HEK293 (cell line): Measurements from ENCODE around the gene ITGA2B.
"Not testable (repeated sequence)": the region's sequence is repeated elsewhere in the genome, so short reads cannot be mapped to it uniquely, and the experiment has no call there.

Source experiments
- CTCF ChIA-PET: fragments of 350-600 bp; formaldehyde crosslinking; extraction: SDS; loops from one replicate; lab custom pipeline; 2021; ENCODE audit warnings: antibody characterized with exemption; lab: Yijun Ruan, JAX
- POLR2A ChIA-PET: fragments of 300-600 bp; formaldehyde crosslinking; extraction: SDS; loops from one replicate; lab custom pipeline; 2020; ENCODE audit warnings: antibody characterized with exemption, inconsistent platforms; lab: Yijun Ruan, JAX
- H3K27ac ChIP-seq: fragments of 200-500 bp; sonication (Bioruptor generic); 2 replicates; pipeline ENCODE4 v1.5.1; 2014; ENCODE audit warnings: low read depth, low read length, control low read depth, inconsistent platforms; ENCODE audit errors: extremely low read depth
- H3K36me3 ChIP-seq, 2 experiments: fragments of 200-500 bp in 1 of 2; sonication (Bioruptor generic) in 1 of 2; 1 replicate in 1 of 2; 2 replicates in 1 of 2; pipeline ENCODE4 v1.5.1; 2014 to 2017; ENCODE audit warnings: inconsistent platforms in 2 of 2, low read length in 2 of 2; ENCODE audit not compliant: control insufficient read depth in 2 of 2, insufficient read depth in 1 of 2
- H3K4me1 ChIP-seq: fragments of 200-500 bp; sonication (Bioruptor generic); 2 replicates; pipeline ENCODE4 v1.5.1; 2014; ENCODE audit warnings: mild to moderate bottlenecking, low read length, inconsistent platforms; ENCODE audit not compliant: control insufficient read depth, insufficient read depth
- H3K4me3 ChIP-seq: 2 replicates; pipeline ENCODE4 v1.5.1; 2011; ENCODE audit warnings: low read depth, mild to moderate bottlenecking, control low read depth, low read length, moderate library complexity
- H3K9me3 ChIP-seq: fragments of 200-500 bp; sonication (Bioruptor generic); 2 replicates; pipeline ENCODE4 v1.5.1; 2014; ENCODE audit warnings: low read depth, low read length, inconsistent platforms; ENCODE audit not compliant: control insufficient read depth, insufficient read depth
- KLF7 ChIP-seq: fragments of 450-650 bp; formaldehyde crosslinking; IDR thresholded peaks from 2 replicates; pipeline ENCODE4 v1.5.1; 2016; ENCODE audit warnings: missing biosample characterization, missing genetic modification characterization, borderline replicate concordance
- REST ChIP-seq: fragments of 450-650 bp; formaldehyde crosslinking; IDR thresholded peaks from 2 replicates; pipeline ENCODE4 v1.5.1; 2016; ENCODE audit warnings: missing biosample characterization, missing genetic modification characterization
- ZBTB11 ChIP-seq: fragments of 450-650 bp; formaldehyde crosslinking; conservative IDR thresholded peaks from 2 replicates; pipeline ENCODE4 v1.5.1; 2016; ENCODE audit warnings: low read depth, missing biosample characterization, missing genetic modification characterization
- ZBTB21 ChIP-seq: fragments of 450-650 bp; formaldehyde crosslinking; IDR thresholded peaks from 2 replicates; pipeline ENCODE4 v1.5.1; 2017; ENCODE audit warnings: missing biosample characterization, missing genetic modification characterization
- ZFP3 ChIP-seq: fragments of 450-650 bp; formaldehyde crosslinking; IDR thresholded peaks from 2 replicates; pipeline ENCODE4 v1.5.1; 2016; ENCODE audit warnings: low read depth, missing biosample characterization, missing genetic modification characterization
- ZNF121 ChIP-seq: fragments of 450-650 bp; formaldehyde crosslinking; IDR thresholded peaks from 2 replicates; pipeline ENCODE4 v1.5.1; 2016; ENCODE audit warnings: missing biosample characterization, missing genetic modification characterization
- ZNF140 ChIP-seq: fragments of 450-650 bp; formaldehyde crosslinking; IDR thresholded peaks from 2 replicates; pipeline ENCODE4 v1.5.1; 2016; ENCODE audit warnings: missing biosample characterization, missing genetic modification characterization
- ZNF362 ChIP-seq: fragments of 450-650 bp; formaldehyde crosslinking; IDR thresholded peaks from 2 replicates; pipeline ENCODE4 v1.5.1; 2016; ENCODE audit warnings: missing biosample characterization, missing genetic modification characterization
- ZNF426 ChIP-seq: fragments of 450-650 bp; formaldehyde crosslinking; IDR thresholded peaks from 2 replicates; pipeline ENCODE4 v1.5.1; 2017; ENCODE audit warnings: missing biosample characterization, missing genetic modification characterization, mild to moderate bottlenecking, inconsistent platforms, moderate library complexity
- ZNF433 ChIP-seq: fragments of 450-650 bp; formaldehyde crosslinking; IDR thresholded peaks from 2 replicates; pipeline ENCODE4 v1.5.1; 2016; ENCODE audit warnings: missing biosample characterization, missing genetic modification characterization, low read depth
- ZNF501 ChIP-seq: fragments of 450-650 bp; formaldehyde crosslinking; IDR thresholded peaks from 2 replicates; pipeline ENCODE4 v1.5.1; 2016; ENCODE audit warnings: missing biosample characterization, missing genetic modification characterization
- ZNF514 ChIP-seq: fragments of 450-650 bp; formaldehyde crosslinking; IDR thresholded peaks from 2 replicates; pipeline ENCODE4 v1.5.1; 2016; ENCODE audit warnings: missing biosample characterization, missing genetic modification characterization
- ZNF518A ChIP-seq: fragments of 450-650 bp; formaldehyde crosslinking; conservative IDR thresholded peaks from 2 replicates; pipeline ENCODE4 v1.5.1; 2016; ENCODE audit warnings: low read depth, missing biosample characterization, missing genetic modification characterization
- ZNF555 ChIP-seq: fragments of 450-650 bp; formaldehyde crosslinking; conservative IDR thresholded peaks from 2 replicates; pipeline ENCODE4 v1.5.1; 2017; ENCODE audit warnings: missing biosample characterization, mild to moderate bottlenecking, missing genetic modification characterization, inconsistent platforms
- ZNF558 ChIP-seq: fragments of 450-650 bp; formaldehyde crosslinking; IDR thresholded peaks from 2 replicates; pipeline ENCODE4 v1.5.1; 2016; ENCODE audit warnings: missing biosample characterization, missing genetic modification characterization
- ZNF623 ChIP-seq: fragments of 450-650 bp; formaldehyde crosslinking; IDR thresholded peaks from 2 replicates; pipeline ENCODE4 v1.5.1; 2016; ENCODE audit warnings: missing biosample characterization, missing genetic modification characterization
- ZNF629 ChIP-seq: fragments of 450-650 bp; formaldehyde crosslinking; IDR thresholded peaks from 2 replicates; pipeline ENCODE4 v1.5.1; 2017; ENCODE audit warnings: missing biosample characterization, missing genetic modification characterization
- ZNF654 ChIP-seq: fragments of 450-650 bp; formaldehyde crosslinking; IDR thresholded peaks from 2 replicates; pipeline ENCODE4 v1.5.1; 2016; ENCODE audit warnings: low read depth, missing biosample characterization, missing genetic modification characterization
- ZNF664 ChIP-seq: fragments of 450-650 bp; formaldehyde crosslinking; IDR thresholded peaks from 2 replicates; pipeline ENCODE4 v1.5.1; 2016; ENCODE audit warnings: missing biosample characterization, missing genetic modification characterization
- ZNF791 ChIP-seq: fragments of 450-650 bp; formaldehyde crosslinking; IDR thresholded peaks from 2 replicates; pipeline ENCODE4 v1.5.1; 2016; ENCODE audit warnings: missing biosample characterization, missing genetic modification characterization

ITGA2B gene

GRCh38 chr17:44330263-44330662, 59.2 kb downstream of the ITGA2B start:
- ChIA-PET CTCF (interaction anchor here (0.6 to 3.7 kb wide), 23 partner anchors 10 to 745 kb away, joined by 3 to 33 read pairs (median 7); partner anchors contain the start of gene GRN), POLR2A (interaction anchor here (0.7 to 3.7 kb wide), 3 partner anchors 15 to 109 kb away, joined by 5 to 18 read pairs (median 8); no protein-coding TSS in a partner anchor)
- H3K4me3 ChIP-seq, H3K9me3 ChIP-seq, H3K27ac ChIP-seq, H3K4me1 ChIP-seq, H3K36me3 ChIP-seq: not testable (repeated sequence)
- peak; percentile 64 for TF ChIP-seq ZNF362 (tag by site-specific recombination)

GRCh38 chr17:44329516-44329915, 59.9 kb downstream of the ITGA2B start:
- H3K27ac ChIP-seq, H3K4me3 ChIP-seq, H3K4me1 ChIP-seq, POLR2A ChIA-PET, H3K9me3 ChIP-seq, H3K36me3 ChIP-seq: not testable (repeated sequence)
- CTCF ChIA-PET = interaction anchor here (0.6 to 3.4 kb wide), 5 partner anchors 15 to 161 kb away, joined by 3 to 27 read pairs (median 7); partner anchors contain the start of gene GRN
- TF ChIP-seq ZNF555 (peak; percentile 88), ZNF654 (tag by site-specific recombination) (peak; percentile 56), ZNF433 (tag by site-specific recombination) (0 out of 2 replicates have a peak, but pooled peaks have one; percentile 43), KLF7 (tag by site-specific recombination) (peak; percentile 67; the same call in 1 of the 2 replicates), REST (peak; percentile 57; the same call in 1 of the 2 replicates), ZNF629 (tag by site-specific recombination) (0 out of 2 replicates have a peak, but pooled peaks have one; percentile 27), ZNF501 (0 out of 2 replicates have a peak, but pooled peaks have one; percentile 37), ZFP3 (tag by site-specific recombination) (0 out of 2 replicates have a peak, but pooled peaks have one; percentile 14), ZBTB11 (tag by site-specific recombination) (peak; percentile 69), ZNF514 (0 out of 2 replicates have a peak, but pooled peaks have one; percentile 40), ZNF558 (tag by site-specific recombination) (peak; percentile 69; the same call in 1 of the 2 replicates), ZNF426 (peak; percentile 90), ZNF518A (tag by site-specific recombination) (peak; percentile 94), ZNF623 (tag by site-specific recombination) (peak; percentile 52; the same call in 1 of the 2 replicates), ZNF140 (tag by site-specific recombination) (peak; percentile 71; the same call in 1 of the 2 replicates), ZNF664 (tag by site-specific recombination) (peak; percentile 49; the same call in 1 of the 2 replicates), ZBTB21 (tag by site-specific recombination) (peak; percentile 54; the same call in 1 of the 2 replicates), ZNF791 (tag by site-specific recombination) (peak; percentile 63; the same call in 1 of the 2 replicates), ZNF121 (tag by site-specific recombination) (0 out of 2 replicates have a peak, but pooled peaks have one; percentile 26)
